ENCODE results near the gene AURKAIP1. TPM values are rescaled to one million over a fixed set of nuclear protein-coding genes. Genes with fewer than 3 reads are reported as not detected.

The AURKAIP1 gene
- polyA plus RNA-seq, 1 donor (not counting 4 experiments of a cell fraction or from before 2014, with no cell fraction given): 86.9 TPM

DNA sequence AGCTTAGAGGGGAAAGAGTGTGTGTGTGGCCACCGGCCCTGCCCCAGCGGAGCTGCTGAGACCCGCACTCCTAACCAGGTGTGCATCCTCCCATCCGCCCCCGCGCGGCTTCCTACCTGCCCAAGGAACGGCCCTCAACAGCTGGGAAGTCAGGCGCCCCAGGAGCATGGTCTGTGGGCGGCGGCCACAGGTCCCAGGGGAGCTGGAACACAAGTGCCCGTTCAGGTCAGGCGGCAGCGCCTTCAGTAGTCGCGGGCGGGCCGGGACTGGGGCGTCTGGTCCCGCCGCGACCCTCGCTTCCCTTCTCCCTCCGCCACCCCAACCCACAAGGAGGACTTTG is 448 bp downstream of the AURKAIP1 start:
- DNase-seq (ENCODE audit: low read depth, low spot score): no peak
- Histone ChIP-seq H3K4me3 (ENCODE audit: control insufficient read depth in 2 of 3, extremely low read depth in 1 of 3, insufficient read depth in 2 of 3, low read depth in 1 of 3, low read length in 3 of 3) (peak overlapping the region; percentile 89 to 97 (median 89)), H2AFZ (ENCODE audit: control insufficient read depth, low read length) (peak overlapping the region; percentile 43), H3K27me3 (ENCODE audit: control insufficient read depth, extremely low read depth, insufficient read depth, low read length) (no peaks in the 10 kb centered on the region), H3K4me2 (ENCODE audit: control insufficient read depth, extremely low read depth, insufficient read depth, low read depth, low read length) (peak overlapping the region; percentile 97), H4K20me1 (ENCODE audit: control insufficient read depth, extremely low read depth, insufficient read depth, low read length) (no peaks in the 10 kb centered on the region), H3K9ac (ENCODE audit: control insufficient read depth, extremely low read depth, insufficient read depth, low read length) (peak overlapping the region; percentile 94), H3K79me2 (ENCODE audit: control insufficient read depth, insufficient read depth, low read length) (peaks cover 30% of the 10 kb centered on the region), H3K36me3 (ENCODE audit: control insufficient read depth in 2 of 2, extremely low read depth in 1 of 2, insufficient read depth in 2 of 2, low read length in 2 of 2) (peaks cover 3 to 8% of the 10 kb centered on the region in 2 experiments), H3K9me1 (ENCODE audit: control insufficient read depth, extremely low read depth, insufficient read depth, low read length) (no peaks in the 10 kb centered on the region), H3K4me1 (ENCODE audit: control insufficient read depth, extremely low read depth, insufficient read depth, low read length) (peaks cover 12% of the 10 kb centered on the region), H3K9me3 (ENCODE audit: control insufficient read depth, low read depth, low read length) (no peaks in the 10 kb centered on the region), H3K27ac (ENCODE audit: control insufficient read depth, insufficient read depth, low read length) (peak overlapping the region; percentile 76)
- dilution Hi-C loops (cut with MboI; ENCODE audit: extremely low pct_ligation_motif_present, low sequenced_read_pairs): no loop called here
- TF ChIP-seq EZH2 (IDR thresholded peaks at IDR 0.05; ENCODE audit: low read length): no peak
- TF ChIP-seq, protein P1, sequence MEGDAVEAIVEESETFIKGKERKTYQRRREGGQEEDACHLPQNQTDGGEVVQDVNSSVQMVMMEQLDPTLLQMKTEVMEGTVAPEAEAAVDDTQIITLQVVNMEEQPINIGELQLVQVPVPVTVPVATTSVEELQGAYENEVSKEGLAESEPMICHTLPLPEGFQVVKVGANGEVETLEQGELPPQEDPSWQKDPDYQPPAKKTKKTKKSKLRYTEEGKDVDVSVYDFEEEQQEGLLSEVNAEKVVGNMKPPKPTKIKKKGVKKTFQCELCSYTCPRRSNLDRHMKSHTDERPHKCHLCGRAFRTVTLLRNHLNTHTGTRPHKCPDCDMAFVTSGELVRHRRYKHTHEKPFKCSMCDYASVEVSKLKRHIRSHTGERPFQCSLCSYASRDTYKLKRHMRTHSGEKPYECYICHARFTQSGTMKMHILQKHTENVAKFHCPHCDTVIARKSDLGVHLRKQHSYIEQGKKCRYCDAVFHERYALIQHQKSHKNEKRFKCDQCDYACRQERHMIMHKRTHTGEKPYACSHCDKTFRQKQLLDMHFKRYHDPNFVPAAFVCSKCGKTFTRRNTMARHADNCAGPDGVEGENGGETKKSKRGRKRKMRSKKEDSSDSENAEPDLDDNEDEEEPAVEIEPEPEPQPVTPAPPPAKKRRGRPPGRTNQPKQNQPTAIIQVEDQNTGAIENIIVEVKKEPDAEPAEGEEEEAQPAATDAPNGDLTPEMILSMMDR (optimal IDR thresholded peaks at IDR 0.05 in 1 of 3, IDR thresholded peaks at IDR 0.05 in 1 of 3, conservative IDR thresholded peaks at IDR 0.05 in 1 of 3; ENCODE audit: extremely low read depth in 1 of 3, insufficient read depth in 2 of 3, low read length in 3 of 3): no peak
- FAIRE-seq: no peak

DNA sequence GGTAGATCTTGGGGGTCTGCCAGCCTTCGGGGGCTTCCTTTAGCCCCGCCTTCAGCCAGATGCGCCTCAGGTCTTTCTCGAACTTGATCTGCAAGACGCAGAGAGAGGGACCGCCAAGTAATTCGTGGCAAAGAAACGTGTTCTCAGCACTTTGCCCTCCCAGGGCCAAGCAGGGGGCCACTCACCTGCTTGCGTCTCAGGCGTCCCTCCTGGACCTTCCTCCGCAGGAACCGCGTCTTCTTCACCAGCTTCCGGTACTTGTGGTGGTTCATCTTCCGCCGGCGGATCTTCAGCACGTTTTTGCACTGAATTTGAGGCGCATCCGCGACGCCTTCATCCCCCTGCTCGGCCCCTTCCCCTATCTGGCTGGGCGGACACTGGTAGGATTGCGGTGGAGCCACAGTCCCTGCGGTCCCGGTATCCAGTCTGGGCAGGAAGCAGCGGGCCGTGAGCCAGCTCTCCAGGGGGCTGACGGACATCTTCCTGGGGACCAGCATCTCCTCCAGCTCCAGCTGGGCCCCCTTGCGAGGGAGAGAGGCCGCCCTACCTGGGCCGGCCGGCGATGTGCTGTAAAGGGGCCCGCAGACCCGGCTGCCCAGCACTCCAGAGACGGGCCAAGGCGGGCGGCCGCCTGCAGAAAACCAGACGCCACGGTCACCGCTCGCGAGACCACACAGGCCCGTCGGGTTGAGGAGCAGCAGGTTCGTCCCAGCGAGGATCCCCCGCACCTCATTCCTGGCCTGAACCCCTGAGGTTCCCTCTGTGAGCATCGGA is 1.0 kb downstream of the AURKAIP1 start:
- H3K4me3 ChIP-seq (ENCODE audit: control insufficient read depth in 2 of 3, extremely low read depth in 1 of 3, insufficient read depth in 2 of 3, low read depth in 1 of 3, low read length in 3 of 3): peak overlapping the region; percentile 89 to 97 (median 89)
- dilution Hi-C loops (cut with MboI; ENCODE audit: extremely low pct_ligation_motif_present, low sequenced_read_pairs): no loop called here
- peaks cover 3 to 8% of the 10 kb centered on the region in 2 experiments for H3K36me3 ChIP-seq (ENCODE audit: control insufficient read depth in 2 of 2, extremely low read depth in 1 of 2, insufficient read depth in 2 of 2, low read length in 2 of 2)
- no peaks in the 10 kb centered on the region for H4K20me1 ChIP-seq (ENCODE audit: control insufficient read depth, extremely low read depth, insufficient read depth, low read length)
- no peaks in the 10 kb centered on the region for H3K9me3 ChIP-seq (ENCODE audit: control insufficient read depth, low read depth, low read length)
- H2AFZ ChIP-seq (ENCODE audit: control insufficient read depth, low read length): peak overlapping the region; percentile 27
- H3K27me3 ChIP-seq (ENCODE audit: control insufficient read depth, extremely low read depth, insufficient read depth, low read length): no peaks in the 10 kb centered on the region
- TF ChIP-seq EZH2 (IDR thresholded peaks at IDR 0.05; ENCODE audit: low read length): no peak
- TF ChIP-seq, protein P1 (optimal IDR thresholded peaks at IDR 0.05 in 1 of 3, IDR thresholded peaks at IDR 0.05 in 1 of 3, conservative IDR thresholded peaks at IDR 0.05 in 1 of 3; ENCODE audit: extremely low read depth in 1 of 3, insufficient read depth in 2 of 3, low read length in 3 of 3): no peak
- H3K9me1 ChIP-seq (ENCODE audit: control insufficient read depth, extremely low read depth, insufficient read depth, low read length): no peaks in the 10 kb centered on the region
- peak overlapping the region; percentile 94 for H3K9ac ChIP-seq (ENCODE audit: control insufficient read depth, extremely low read depth, insufficient read depth, low read length)
- FAIRE-seq: no peak
- H3K79me2 ChIP-seq (ENCODE audit: control insufficient read depth, insufficient read depth, low read length): peaks cover 30% of the 10 kb centered on the region
- H3K4me1 ChIP-seq (ENCODE audit: control insufficient read depth, extremely low read depth, insufficient read depth, low read length): peaks cover 12% of the 10 kb centered on the region
- DNase-seq (ENCODE audit: low read depth, low spot score): no peak
- H3K4me2 ChIP-seq (ENCODE audit: control insufficient read depth, extremely low read depth, insufficient read depth, low read depth, low read length): peak overlapping the region; percentile 97
- H3K27ac ChIP-seq (ENCODE audit: control insufficient read depth, insufficient read depth, low read length): peak overlapping the region; percentile 76

Data from keratinocyte (primary cell).